Measurements from ENCODE around the gene BPIFB3.

BPIFB3 gene

DNA sequence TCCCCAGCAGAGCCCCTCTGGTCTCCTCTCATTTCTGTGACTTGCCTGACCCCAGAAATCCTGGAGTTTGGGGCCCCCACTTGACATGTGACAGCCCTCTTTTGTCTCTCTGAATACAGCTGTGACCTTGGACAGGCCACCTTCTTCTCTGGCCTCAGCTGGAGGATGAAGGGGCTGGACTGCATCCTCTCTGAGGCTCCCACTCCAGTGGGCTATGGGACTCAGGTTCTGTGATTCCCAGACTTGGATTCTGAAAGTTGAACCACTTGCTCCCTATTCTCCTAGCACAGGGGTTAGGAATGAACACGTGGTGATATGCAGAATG lies 9.1 kb downstream of the BPIFB3 start:
- ATAC-seq (no peak), DNase-seq (ENCODE audit: low spot score in 2 of 2) (no peak)
- no peaks in the 10 kb centered on the region for H3K36me3 Mint-ChIP-seq
- H3K4me1 Mint-ChIP-seq = peaks cover under 1% of the 10 kb centered on the region
- H3K27ac Mint-ChIP-seq = peak overlapping the region; percentile 70
- no peaks in the 10 kb centered on the region for H3K9me3 Mint-ChIP-seq
- no peak overlapping the region for H3K4me3 Mint-ChIP-seq

GRCh38 chr20:33063271-33063670 lies 9.6 kb downstream of the BPIFB3 start:
- peaks cover 5% of the 10 kb centered on the region for H3K4me1 Mint-ChIP-seq
- H3K36me3 Mint-ChIP-seq = no peaks in the 10 kb centered on the region
- no peak for DNase-seq (ENCODE audit: low spot score in 2 of 2)
- H3K27ac Mint-ChIP-seq = peak overlapping the region; percentile 70
- no peak overlapping the region for H3K4me3 Mint-ChIP-seq
- H3K9me3 Mint-ChIP-seq = no peaks in the 10 kb centered on the region
- ATAC-seq = no peak

DNA sequence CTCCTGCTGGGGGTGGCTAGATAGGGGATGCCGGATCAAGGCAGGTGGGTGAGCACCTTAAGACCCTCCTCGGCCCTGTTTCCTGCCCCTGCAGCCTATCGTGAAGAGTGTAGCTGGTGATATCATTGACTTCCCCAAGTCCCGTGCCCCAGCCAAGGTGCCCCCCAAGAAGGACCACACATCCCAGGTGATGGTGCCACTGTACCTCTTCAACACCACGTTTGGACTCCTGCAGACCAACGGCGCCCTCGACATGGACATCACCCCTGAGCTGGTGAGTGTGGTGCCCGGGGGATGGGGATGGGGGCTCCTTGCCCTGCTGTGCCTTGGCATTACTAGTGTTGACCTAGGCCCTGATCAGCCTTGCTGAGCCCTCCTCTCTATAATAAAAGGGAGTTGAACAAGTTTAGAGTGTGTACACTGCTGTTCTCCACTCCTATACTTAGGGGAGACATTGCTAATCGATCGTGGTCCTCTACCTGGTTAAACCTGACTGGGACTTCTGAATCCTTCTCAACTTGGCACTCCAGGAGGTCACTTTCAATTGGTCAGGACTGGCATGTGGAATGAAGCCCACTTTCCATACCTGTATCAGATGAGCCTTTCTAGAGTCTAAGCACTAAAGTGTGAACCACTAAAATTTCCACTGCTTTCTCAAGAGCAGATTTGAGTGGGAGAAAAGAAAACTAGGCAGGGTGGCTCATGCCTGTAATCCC lies 11.0 kb downstream of the BPIFB3 start:
- Mint-ChIP-seq H3K9me3 (no peaks in the 10 kb centered on the region), H3K4me3 (no peak overlapping the region), H3K4me1 (peaks cover 6% of the 10 kb centered on the region), H3K36me3 (no peaks in the 10 kb centered on the region), H3K27ac (no peak overlapping the region)
- no peak for ATAC-seq
- DNase-seq (ENCODE audit: low spot score in 2 of 2) = no peak

DNA sequence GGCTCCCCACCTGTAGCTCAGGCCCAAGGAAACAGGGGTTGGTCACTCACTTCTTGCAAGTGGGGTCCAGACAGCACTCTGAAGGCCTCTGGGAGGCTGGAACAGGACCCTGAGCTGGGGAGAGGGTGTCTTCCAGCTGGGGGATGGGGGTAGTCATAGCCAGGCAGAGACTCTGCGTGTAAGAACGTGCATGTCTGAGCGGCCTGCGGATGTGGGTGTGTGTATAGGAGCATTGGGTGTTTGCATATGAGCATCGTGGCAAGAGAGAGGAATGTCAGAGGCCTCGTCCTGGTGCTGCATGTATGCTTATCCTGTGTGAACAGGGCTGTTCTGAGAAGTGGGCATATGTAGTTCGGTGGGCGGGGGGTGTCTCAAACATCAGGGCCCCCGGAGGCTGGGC lies 12.1 kb downstream of the BPIFB3 start:
- Mint-ChIP-seq H3K27ac (no peak overlapping the region), H3K4me1 (peaks cover 6% of the 10 kb centered on the region), H3K36me3 (no peaks in the 10 kb centered on the region), H3K4me3 (no peak overlapping the region), H3K9me3 (no peaks in the 10 kb centered on the region)
- no peak for DNase-seq (ENCODE audit: low spot score in 2 of 2)
- ATAC-seq = no peak

- Mint-ChIP-seq H3K4me3 (no peak overlapping the region), H3K36me3 (no peaks in the 10 kb centered on the region), H3K27ac (peak overlapping the region; percentile 21), H3K9me3 (no peaks in the 10 kb centered on the region), H3K4me1 (peaks cover 6% of the 10 kb centered on the region)
- DNase-seq (ENCODE audit: low spot score in 2 of 2) = no peak
- ATAC-seq = no peak
Measured at GRCh38 chr20:33067806-33068205, 14.1 kb downstream of the BPIFB3 start.

DNA sequence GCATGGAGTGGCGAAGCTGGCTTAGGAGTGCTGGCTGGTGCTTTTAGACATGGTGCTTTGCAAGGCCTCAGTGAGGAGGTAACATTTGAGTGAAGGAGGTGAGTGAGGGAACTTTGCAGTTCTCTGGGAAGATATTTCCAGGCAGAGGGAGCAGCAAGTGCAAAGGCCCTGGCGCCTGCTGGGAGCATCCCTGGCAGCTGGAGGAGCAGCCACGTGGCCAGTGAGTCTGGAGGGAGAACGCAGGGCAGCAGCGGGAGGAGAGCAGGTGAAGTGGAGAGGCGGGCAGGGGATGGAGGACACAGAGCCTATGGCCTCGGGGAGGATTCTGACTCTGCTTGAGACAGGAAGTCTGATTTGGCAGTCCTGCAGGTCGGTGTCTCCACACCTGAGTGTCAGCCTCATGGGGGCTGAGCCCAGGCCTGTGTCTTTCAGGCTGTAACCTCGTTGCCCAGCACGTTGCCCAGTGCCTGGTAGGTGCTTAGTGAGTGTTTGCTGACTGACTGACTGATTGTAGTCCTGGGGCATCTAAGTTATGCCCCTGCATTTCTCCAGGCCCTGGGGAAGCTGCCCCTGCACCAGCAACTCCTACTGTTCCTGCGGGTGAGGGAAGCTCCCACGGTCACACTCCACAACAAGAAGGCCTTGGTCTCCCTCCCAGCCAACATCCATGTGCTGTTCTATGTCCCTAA lies 14.7 kb downstream of the BPIFB3 start:
- H3K9me3 Mint-ChIP-seq = no peaks in the 10 kb centered on the region
- H3K4me3 Mint-ChIP-seq = no peak overlapping the region
- no peaks in the 10 kb centered on the region for H3K36me3 Mint-ChIP-seq
- DNase-seq (ENCODE audit: low spot score in 2 of 2) = no peak
- H3K27ac Mint-ChIP-seq = peak overlapping the region; percentile 21
- H3K4me1 Mint-ChIP-seq = peaks cover 6% of the 10 kb centered on the region
- ATAC-seq = no peak

- H3K4me3 Mint-ChIP-seq = no peak overlapping the region
- H3K9me3 Mint-ChIP-seq = no peaks in the 10 kb centered on the region
- no peaks in the 10 kb centered on the region for H3K36me3 Mint-ChIP-seq
- H3K27ac Mint-ChIP-seq = no peak overlapping the region
- DNase-seq (ENCODE audit: low spot score in 2 of 2) (no peak), ATAC-seq (no peak)
- H3K4me1 Mint-ChIP-seq = peaks cover 6% of the 10 kb centered on the region
Measured at GRCh38 chr20:33069673-33070072, 16.0 kb downstream of the BPIFB3 start.

- Mint-ChIP-seq H3K4me1 (peaks cover 6% of the 10 kb centered on the region), H3K27ac (no peak overlapping the region), H3K36me3 (no peaks in the 10 kb centered on the region), H3K4me3 (no peak overlapping the region), H3K9me3 (no peaks in the 10 kb centered on the region)
- ATAC-seq (no peak), DNase-seq (ENCODE audit: low spot score in 2 of 2) (no peak)
Measured at GRCh38 chr20:33070111-33071053, 16.7 kb downstream of the BPIFB3 start.

DNA sequence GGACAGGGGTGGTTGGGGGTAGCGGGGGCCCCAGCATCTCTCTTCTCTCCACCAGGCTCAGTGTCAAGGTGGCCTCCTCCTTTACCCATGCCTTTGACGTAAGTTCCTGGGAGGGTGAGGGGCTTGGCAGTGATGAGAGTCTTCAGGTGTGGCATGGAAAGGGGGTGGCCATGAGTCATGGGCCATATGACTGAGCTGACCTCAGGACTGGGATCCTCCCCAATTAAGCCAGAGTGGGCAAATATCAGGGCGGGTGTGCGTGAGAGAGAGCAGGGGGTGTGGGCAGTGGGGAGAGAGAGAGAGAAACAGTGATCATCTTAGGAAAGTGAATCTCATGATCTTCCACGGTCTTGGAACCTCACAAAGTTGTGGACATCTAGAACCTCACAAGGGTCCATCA lies 17.5 kb downstream of the BPIFB3 start:
- DNase-seq (ENCODE audit: low spot score in 2 of 2) = no peak
- no peaks in the 10 kb centered on the region for H3K36me3 Mint-ChIP-seq
- no peak overlapping the region for H3K27ac Mint-ChIP-seq
- no peaks in the 10 kb centered on the region for H3K9me3 Mint-ChIP-seq
- no peak for ATAC-seq
- peaks cover 6% of the 10 kb centered on the region for H3K4me1 Mint-ChIP-seq
- no peak overlapping the region for H3K4me3 Mint-ChIP-seq

DNA sequence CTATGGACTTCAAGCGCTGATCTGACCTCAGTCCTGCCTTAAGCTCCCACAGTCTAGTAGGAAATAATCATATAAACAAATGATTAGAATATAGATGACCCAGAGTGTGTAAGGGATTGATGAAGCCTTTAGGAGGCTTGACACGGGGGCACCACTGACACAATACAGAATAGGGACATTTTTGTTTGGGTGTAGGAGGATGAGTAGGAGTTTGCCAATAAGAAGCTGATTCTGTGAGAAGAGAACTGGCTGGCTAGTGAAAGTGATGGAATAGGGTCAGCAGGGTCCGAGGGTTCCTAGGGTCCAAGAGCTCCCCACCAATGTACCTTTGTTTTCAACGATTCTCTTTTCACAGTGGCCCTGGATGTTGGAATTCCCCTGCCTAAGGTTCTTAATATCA lies 18.7 kb downstream of the BPIFB3 start:
- DNase-seq (ENCODE audit: low spot score in 2 of 2) (no peak), ATAC-seq (no peak)
- Mint-ChIP-seq H3K9me3 (no peaks in the 10 kb centered on the region), H3K4me3 (no peak overlapping the region), H3K27ac (no peak overlapping the region), H3K4me1 (peaks cover 6% of the 10 kb centered on the region), H3K36me3 (no peaks in the 10 kb centered on the region)

- no peak for ATAC-seq
- Mint-ChIP-seq H3K27ac (no peak overlapping the region), H3K4me3 (no peak overlapping the region), H3K36me3 (no peaks in the 10 kb centered on the region), H3K4me1 (peaks cover 6% of the 10 kb centered on the region), H3K9me3 (no peaks in the 10 kb centered on the region)
- DNase-seq (ENCODE audit: low spot score in 2 of 2) = no peak
Measured at GRCh38 chr20:33072813-33073212, 19.1 kb downstream of the BPIFB3 start.

GRCh38 chr20:33074675-33075074 lies 21.0 kb downstream of the BPIFB3 start:
- no peak overlapping the region for H3K4me3 Mint-ChIP-seq
- H3K9me3 Mint-ChIP-seq = no peaks in the 10 kb centered on the region
- no peak for DNase-seq (ENCODE audit: low spot score in 2 of 2)
- H3K4me1 Mint-ChIP-seq = no peaks in the 10 kb centered on the region
- ATAC-seq = no peak
- H3K27ac Mint-ChIP-seq = no peak overlapping the region
- no peaks in the 10 kb centered on the region for H3K36me3 Mint-ChIP-seq

- Mint-ChIP-seq H3K27ac (no peak overlapping the region), H3K36me3 (no peaks in the 10 kb centered on the region), H3K4me1 (no peaks in the 10 kb centered on the region), H3K4me3 (no peak overlapping the region), H3K9me3 (no peaks in the 10 kb centered on the region)
- DNase-seq (ENCODE audit: low spot score in 2 of 2) (no peak), ATAC-seq (no peak)
Measured at GRCh38 chr20:33075281-33075680, 21.6 kb downstream of the BPIFB3 start.

GRCh38 chr20:33076662-33077372 lies 23.1 kb downstream of the BPIFB3 start:
- Mint-ChIP-seq H3K9me3 (no peaks in the 10 kb centered on the region), H3K27ac (no peak overlapping the region), H3K4me3 (no peak overlapping the region), H3K4me1 (no peaks in the 10 kb centered on the region), H3K36me3 (no peaks in the 10 kb centered on the region)
- ATAC-seq (peak; percentile 44), DNase-seq (ENCODE audit: low spot score in 2 of 2) (no peak)

DNA sequence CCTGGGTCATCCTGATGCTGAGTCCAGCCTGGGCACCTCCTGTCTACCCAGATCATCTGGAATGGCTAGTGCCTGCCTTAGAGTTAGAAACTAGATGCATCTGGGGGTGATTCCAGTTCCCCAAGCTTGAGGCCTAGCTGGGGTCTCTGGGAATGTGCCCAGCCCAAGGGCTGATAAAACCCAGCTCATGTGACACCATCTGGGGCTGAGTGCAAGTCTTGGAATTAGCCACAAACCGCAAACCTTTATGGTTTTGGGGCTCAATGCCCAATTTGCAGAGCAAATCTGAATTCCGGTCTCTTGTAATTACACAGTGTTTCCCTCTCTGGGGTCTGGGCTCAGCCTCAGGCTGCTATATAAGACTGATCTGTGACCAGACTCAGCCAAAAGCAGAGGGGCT lies 25.6 kb downstream of the BPIFB3 start, which contains the start of gene BPIFB4:
Gene BPIFB4 (plus strand): TSS at position 385 of the 400 bp plus-strand sequence. CDS start 1,884 bp downstream, outside the sequence.
- no peak for ATAC-seq

More for the DNA sequence above, 25.6 kb downstream of the BPIFB3 start, which contains the start of gene BPIFB4:
- Mint-ChIP-seq H3K4me1 (no peaks in the 10 kb centered on the region), H3K4me3 (no peak within 1 kb of the TSS), H3K36me3 (no peaks in the 10 kb centered on the region), H3K27ac (no peak within 1 kb of the TSS), H3K9me3 (no peaks in the 10 kb centered on the region)
- DNase-seq (ENCODE audit: low spot score in 2 of 2) = no peak

Data from stimulated activated effector memory CD8-positive, alpha-beta T cell treated with anti-CD3 and anti-CD28 coated beads, Interleukin-12 subunit alpha, Interleukin-12 subunit beta, amount 100 ng/mL, for 72 hours (primary cell).